IMR-90 (cell line): ENCODE measurements around the gene FAM76B. TPM values are rescaled to one million over a fixed set of nuclear protein-coding genes. Genes with fewer than 3 reads are reported as not detected.

ENCODE experiments used
- ATAC-seq: fragments of 200-7000 bp; cut with Tn5 transposase; 2 replicates; pipeline ENCODE4 v1.9.1; 2020; ENCODE audit warnings: low read depth, mild to moderate bottlenecking, moderate library complexity
- BruUV-seq: library from RNA; stranded (reverse); fragments of 400-500 nt; replicated peaks from 2 replicates; lab custom pipeline; 2021; lab: Mats Ljungman, UMichigan
- CTCF ChIA-PET: fragments of 300-600 bp; formaldehyde crosslinking; extraction: SDS; loops from one replicate; lab custom pipeline; 2021; ENCODE audit warnings: antibody characterized with exemption; lab: Yijun Ruan, JAX
- POLR2A ChIA-PET: fragments of 300-600 bp; sonication (Branson Sonifier 250); formaldehyde crosslinking; loops from one replicate; lab custom pipeline; 2022; ENCODE audit warnings: antibody characterized with exemption; ENCODE audit not compliant: unreplicated experiment; lab: Charles Lee
- DNase-seq: peaks from one replicate; pipeline ENCODE4 v3.0.0; 2013
- H2AFZ ChIP-seq: replicated peaks from 2 replicates; pipeline ENCODE3; 2013; ENCODE audit warnings: low read length, mild to moderate bottlenecking; ENCODE audit not compliant: poor library complexity
- H2AK5ac ChIP-seq: 2 replicates; pipeline ENCODE4 v1.6.1; 2013; ENCODE audit warnings: low read depth, low read length, inconsistent platforms
- H2AK9ac ChIP-seq: replicated peaks from 2 replicates; pipeline ENCODE3; 2013; ENCODE audit warnings: mild to moderate bottlenecking, low read depth, low read length, moderate library complexity; ENCODE audit not compliant: poor library complexity
- H2BK120ac ChIP-seq: 2 replicates; pipeline ENCODE4 v1.6.1; 2013; ENCODE audit warnings: low read depth, low read length, inconsistent platforms
- H2BK15ac ChIP-seq: 3 replicates; pipeline ENCODE4 v1.6.1; 2013; ENCODE audit warnings: low read depth, low read length, inconsistent platforms
- H2BK20ac ChIP-seq: 2 replicates; pipeline ENCODE4 v1.6.1; 2013; ENCODE audit warnings: low read depth, mild to moderate bottlenecking, inconsistent platforms, low read length, moderate library complexity
- H2BK5ac ChIP-seq: 2 replicates; pipeline ENCODE4 v1.6.1; 2013; ENCODE audit warnings: mild to moderate bottlenecking, low read depth, low read length, inconsistent platforms; ENCODE audit not compliant: poor library complexity, severe bottlenecking
- H3K14ac ChIP-seq: replicated peaks from 2 replicates; pipeline ENCODE4 v1.6.1; 2013; ENCODE audit warnings: low read depth, low read length, inconsistent platforms
- H3K18ac ChIP-seq: 2 replicates; pipeline ENCODE4 v1.6.1; 2013; ENCODE audit warnings: low read depth, low read length, control low read depth
- H3K23ac ChIP-seq: 2 replicates; pipeline ENCODE4 v1.6.1; 2013; ENCODE audit warnings: low read depth, low read length, inconsistent platforms
- H3K27ac ChIP-seq: 2 replicates; pipeline ENCODE4 v1.5.1; 2013; ENCODE audit warnings: mild to moderate bottlenecking, control low read depth, low read length; ENCODE audit not compliant: insufficient read depth
- H3K27me3 ChIP-seq: 2 replicates; pipeline ENCODE4 v1.6.1; 2013; ENCODE audit warnings: low read length; ENCODE audit not compliant: control insufficient read depth, insufficient read depth
- H3K36me3 ChIP-seq: 2 replicates; pipeline ENCODE4 v1.6.1; 2013; ENCODE audit warnings: low read length, mixed read lengths; ENCODE audit not compliant: control insufficient read depth, insufficient read depth
- H3K4ac ChIP-seq: 2 replicates; pipeline ENCODE4 v1.6.1; 2013; ENCODE audit warnings: low read depth, low read length, inconsistent platforms
- H3K4me1 ChIP-seq: 2 replicates; pipeline ENCODE4 v1.6.1; 2013; ENCODE audit warnings: low read length, mixed read lengths; ENCODE audit not compliant: control insufficient read depth, insufficient read depth
- H3K4me2 ChIP-seq: 2 replicates; pipeline ENCODE4 v1.6.1; 2013; ENCODE audit warnings: low read depth, mild to moderate bottlenecking, control low read depth, low read length, moderate library complexity
- H3K4me3 ChIP-seq: 2 replicates; pipeline ENCODE4 v1.5.1; 2013; ENCODE audit warnings: low read depth, mild to moderate bottlenecking, control low read depth, low read length, moderate library complexity; ENCODE audit not compliant: insufficient read depth
- H3K56ac ChIP-seq: 2 replicates; pipeline ENCODE4 v1.6.1; 2013; ENCODE audit warnings: low read length, inconsistent platforms; ENCODE audit not compliant: insufficient read depth; ENCODE audit errors: extremely low read depth
- H3K79me1 ChIP-seq, 2 experiments: 2 replicates each; pipeline ENCODE4 v1.6.1; 2013; ENCODE audit warnings: low read length in 2 of 2, inconsistent platforms in 1 of 2, low read depth in 1 of 2
- H3K9ac ChIP-seq: 2 replicates; pipeline ENCODE4 v1.6.1; 2013; ENCODE audit warnings: low read depth, low read length, control low read depth
- H3K9me1 ChIP-seq: 2 replicates; pipeline ENCODE4 v1.6.1; 2013; ENCODE audit warnings: low read length, inconsistent platforms; ENCODE audit not compliant: insufficient read depth
- H3K9me3 ChIP-seq: 2 replicates; pipeline ENCODE4 v1.6.1; 2013; ENCODE audit warnings: low read length; ENCODE audit not compliant: control insufficient read depth, insufficient read depth
- H4K20me1 ChIP-seq: 2 replicates; pipeline ENCODE4 v1.6.1; 2013; ENCODE audit warnings: low read length, inconsistent platforms; ENCODE audit not compliant: insufficient read depth
- H4K5ac ChIP-seq: 2 replicates; pipeline ENCODE4 v1.6.1; 2013; ENCODE audit warnings: mild to moderate bottlenecking, low read depth, low read length, control low read depth
- H4K8ac ChIP-seq, 2 experiments: 2 replicates each; pipeline ENCODE4 v1.6.1; 2013; ENCODE audit warnings: low read depth in 2 of 2, low read length in 2 of 2, control low read depth in 1 of 2, inconsistent platforms in 1 of 2
- H4K91ac ChIP-seq: 2 replicates; pipeline ENCODE4 v1.6.1; 2013; ENCODE audit warnings: low read depth, low read length, inconsistent platforms; ENCODE audit not compliant: insufficient read depth
- CEBPB ChIP-seq: IDR thresholded peaks from 2 replicates; pipeline ENCODE4 v1.6.1; 2012; ENCODE audit warnings: low read depth, low read length, improper control_type of control experiment
- MAZ ChIP-seq: IDR thresholded peaks from 2 replicates; pipeline ENCODE4 v1.6.1; 2012; ENCODE audit warnings: low read depth, mild to moderate bottlenecking, low read length, improper control_type of control experiment, moderate library complexity, borderline replicate concordance
- RAD21 ChIP-seq: IDR thresholded peaks from 2 replicates; pipeline ENCODE4 v1.6.1; 2012; ENCODE audit warnings: low read length, improper control_type of control experiment
- SMC3 ChIP-seq: fragments of 150-350 bp; IDR thresholded peaks from 2 replicates; pipeline ENCODE4 v1.6.1; 2016; ENCODE audit warnings: low read depth, mild to moderate bottlenecking, antibody characterized with exemption, low read length, moderate library complexity
- WGBS, 2 experiments: methylation state at CpG; one replicate each; pipeline versions ENCODE4 v1.1.5 to v1.1.7; 2013; ENCODE audit warnings: missing lambda C conversion rate in 2 of 2; ENCODE audit not compliant: insufficient read length in 1 of 2; ENCODE audit errors: extremely low coverage in 2 of 2; 5-methylcytosine and 5-hydroxymethylcytosine counted together
- dilution Hi-C: fragments of 300-500 bp; cut with HindIII; formaldehyde crosslinking; loops from one replicate; pipeline ENCODE4 v1.14.3; 2018; ENCODE audit warnings: low sequenced_read_pairs; ENCODE audit not compliant: unreplicated experiment
- in situ Hi-C: fragments of 300-500 bp; cut with MboI; formaldehyde crosslinking; loops from 3 replicates; pipeline ENCODE4 v1.14.3; 2019; ENCODE audit warnings: low sequenced_read_pairs, inconsistent platforms, mixed read lengths
- intact Hi-C: fragments of 100-400 bp; cut with micrococcal nuclease; formaldehyde crosslinking; loops from 2 replicates; pipeline ENCODE4 v1.10.0; 2022
- polyA plus RNA-seq, 3 experiments: library from polyadenylated mRNA; depleted of rRNA; stranded (reverse); fragments of >200 nt; gene quantifications; 2 replicates each; pipeline ENCODE4 v1.2.3, GENCODE V29; 2012; ENCODE audit warnings: low replicate concordance in 1 of 3
- total RNA-seq: library from RNA; depleted of rRNA; stranded (reverse); fragments of >200 nt; gene quantifications from 2 replicates; pipeline ENCODE4 v1.2.3, GENCODE V29; 2012
- TF ChIP-seq, protein P1 (sequence below): conservative IDR thresholded peaks from 2 replicates; pipeline ENCODE4 v1.5.1; 2012; ENCODE audit warnings: mild to moderate bottlenecking, low read depth, low read length, improper control_type of control experiment

Gene FAM76B
- total and polyA plus RNA-seq, 2 of the 4 experiments (the other 2 are of a cell fraction) = 12.7 to 14.3 TPM

DNA sequence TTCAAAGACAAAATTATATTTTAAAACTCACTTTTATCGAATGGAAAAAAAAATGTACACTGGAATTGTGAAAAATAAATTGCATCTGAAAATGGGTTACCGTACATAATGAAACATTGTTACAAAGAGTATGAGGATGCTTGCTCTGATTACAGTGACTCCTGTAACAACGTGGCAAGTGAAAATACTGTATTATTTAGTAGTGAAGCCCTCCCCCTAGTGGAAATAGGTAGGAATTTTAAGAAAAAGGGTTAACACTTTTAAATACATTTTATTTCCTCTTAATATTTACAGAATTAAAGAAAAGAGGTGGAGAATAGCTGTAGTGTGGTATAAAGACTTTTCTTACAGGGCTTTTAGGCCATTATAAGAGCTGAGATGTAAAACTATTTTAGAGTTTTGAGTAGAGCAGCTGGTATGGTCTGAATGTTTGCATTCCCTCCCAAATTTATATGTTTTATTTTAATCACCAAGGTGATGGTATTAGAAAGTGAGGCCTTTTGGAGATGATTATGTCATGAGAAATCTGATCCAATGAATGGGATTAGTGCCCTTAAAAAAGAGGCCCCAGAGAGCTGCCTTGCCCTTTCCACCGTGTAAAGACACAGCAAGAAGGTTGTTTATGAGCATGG, 25.2 kb downstream of the FAM76B start:
- peak; percentile 82 for ATAC-seq

More for the DNA sequence above, 25.2 kb downstream of the FAM76B start:
- no peak overlapping the region for H3K27ac ChIP-seq
- H3K79me1 ChIP-seq = 0 out of 4 replicates have a peak, but pooled peaks cover 0 to 3% of the 10 kb centered on the region in 2 experiments
- intact Hi-C loops (loop anchor here (1.0 to 10.0 kb wide), 5 partner anchors 57 to 1140 kb away; partner anchors contain the start of genes CWC15 and KDM4D), in situ Hi-C loops (loop anchor here (5.0 to 25.0 kb wide), 3 partner anchors 612 to 1152 kb away; no protein-coding TSS in a partner anchor), dilution Hi-C loops (no loop called here)
- H3K4me1 ChIP-seq = peaks cover 2% of the 10 kb centered on the region; the same call in 1 of the 2 replicates
- WGBS, 2 experiments = no CpG with 5 or more reads among the region's 4 CpGs
- no peak overlapping the region for H3K4me3 ChIP-seq
- H3K14ac ChIP-seq = no peak overlapping the region
- H3K9ac ChIP-seq = no peak overlapping the region
- DNase-seq = peak; percentile 67
- no peak overlapping the region for H2BK5ac ChIP-seq
- no peak overlapping the region for H2AK5ac ChIP-seq
- POLR2A ChIA-PET = no interaction called here
- H3K18ac ChIP-seq = no peak overlapping the region
- H3K9me1 ChIP-seq = no peaks in the 10 kb centered on the region; the same call in 1 of the 2 replicates
- peaks cover 9% of the 10 kb centered on the region for H3K27me3 ChIP-seq
- H4K20me1 ChIP-seq = no peaks in the 10 kb centered on the region
- H2BK20ac ChIP-seq = no peak overlapping the region
- no peak overlapping the region for H3K23ac ChIP-seq
- H3K36me3 ChIP-seq = no peaks in the 10 kb centered on the region
- no peak overlapping the region for H4K5ac ChIP-seq
- no peak overlapping the region for H4K91ac ChIP-seq
- no peaks in the 10 kb centered on the region for H3K9me3 ChIP-seq
- no peak for TF ChIP-seq MAZ
- TF ChIP-seq, protein P1, sequence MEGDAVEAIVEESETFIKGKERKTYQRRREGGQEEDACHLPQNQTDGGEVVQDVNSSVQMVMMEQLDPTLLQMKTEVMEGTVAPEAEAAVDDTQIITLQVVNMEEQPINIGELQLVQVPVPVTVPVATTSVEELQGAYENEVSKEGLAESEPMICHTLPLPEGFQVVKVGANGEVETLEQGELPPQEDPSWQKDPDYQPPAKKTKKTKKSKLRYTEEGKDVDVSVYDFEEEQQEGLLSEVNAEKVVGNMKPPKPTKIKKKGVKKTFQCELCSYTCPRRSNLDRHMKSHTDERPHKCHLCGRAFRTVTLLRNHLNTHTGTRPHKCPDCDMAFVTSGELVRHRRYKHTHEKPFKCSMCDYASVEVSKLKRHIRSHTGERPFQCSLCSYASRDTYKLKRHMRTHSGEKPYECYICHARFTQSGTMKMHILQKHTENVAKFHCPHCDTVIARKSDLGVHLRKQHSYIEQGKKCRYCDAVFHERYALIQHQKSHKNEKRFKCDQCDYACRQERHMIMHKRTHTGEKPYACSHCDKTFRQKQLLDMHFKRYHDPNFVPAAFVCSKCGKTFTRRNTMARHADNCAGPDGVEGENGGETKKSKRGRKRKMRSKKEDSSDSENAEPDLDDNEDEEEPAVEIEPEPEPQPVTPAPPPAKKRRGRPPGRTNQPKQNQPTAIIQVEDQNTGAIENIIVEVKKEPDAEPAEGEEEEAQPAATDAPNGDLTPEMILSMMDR = peak; percentile 75
- TF ChIP-seq RAD21 = peak; percentile 71
- TF ChIP-seq SMC3 = peak; percentile 74
- no peak for TF ChIP-seq CEBPB
- H4K8ac ChIP-seq = no peak overlapping the region
- H3K56ac ChIP-seq = no peak overlapping the region
- CTCF ChIA-PET = interaction anchor here (1.0 to 1.3 kb wide), 4 partner anchors 608 to 614 kb away, joined by 3 to 4 read pairs (median 4); no protein-coding TSS in a partner anchor
- no peak overlapping the region for H2AK9ac ChIP-seq
- H3K4me2 ChIP-seq = no peak overlapping the region
- H2AFZ ChIP-seq = no peak overlapping the region
- no peak overlapping the region for H2BK120ac ChIP-seq
- no peak overlapping the region for H3K4ac ChIP-seq
- BruUV-seq = no TSS peak
- H2BK15ac ChIP-seq = no peak overlapping the region
